ENCODE data around the gene PARD3B.

PARD3B gene

DNA sequence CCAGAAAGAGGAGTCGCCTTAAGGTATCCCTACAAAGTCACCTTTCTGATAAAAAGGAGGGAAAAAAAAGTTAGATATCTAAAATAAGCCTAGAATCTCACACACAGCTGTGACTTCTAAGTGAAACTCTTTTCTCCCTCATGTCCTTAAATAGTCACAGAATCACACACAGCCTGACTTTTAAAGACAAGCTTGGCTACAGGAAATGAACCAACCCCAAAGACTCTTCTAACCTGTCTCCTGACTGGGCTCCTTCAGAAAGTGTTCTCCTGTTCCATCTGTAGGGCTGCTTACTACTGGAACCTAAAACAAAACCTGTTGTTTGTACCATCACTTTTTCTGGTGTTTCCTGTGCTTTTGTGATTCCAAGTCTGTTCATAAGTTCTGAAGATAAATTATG is 1074.3 kb downstream of the PARD3B start:
- DNase-seq (ENCODE audit: low spot score), result no peak

DNA sequence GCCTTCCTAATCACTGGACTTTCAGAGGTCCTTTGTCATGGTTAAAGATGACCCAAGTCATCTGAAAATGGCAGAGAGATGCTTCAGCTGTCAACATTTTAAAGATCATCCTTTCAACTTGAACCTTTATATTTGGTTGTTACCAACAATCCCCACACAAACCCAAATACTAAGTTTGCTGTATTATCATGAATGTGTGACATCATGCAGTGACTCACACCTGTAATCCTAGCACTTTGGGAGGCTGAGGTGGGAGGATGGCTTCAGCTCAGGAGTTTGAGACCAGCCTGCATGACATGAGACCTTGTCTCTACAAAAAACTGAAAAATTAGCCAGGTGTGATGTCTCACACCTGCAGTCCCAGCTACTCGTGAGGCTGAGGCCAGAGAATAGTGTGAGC is 1081.8 kb downstream of the PARD3B start:
- no peak for DNase-seq (ENCODE audit: low spot score)

DNA sequence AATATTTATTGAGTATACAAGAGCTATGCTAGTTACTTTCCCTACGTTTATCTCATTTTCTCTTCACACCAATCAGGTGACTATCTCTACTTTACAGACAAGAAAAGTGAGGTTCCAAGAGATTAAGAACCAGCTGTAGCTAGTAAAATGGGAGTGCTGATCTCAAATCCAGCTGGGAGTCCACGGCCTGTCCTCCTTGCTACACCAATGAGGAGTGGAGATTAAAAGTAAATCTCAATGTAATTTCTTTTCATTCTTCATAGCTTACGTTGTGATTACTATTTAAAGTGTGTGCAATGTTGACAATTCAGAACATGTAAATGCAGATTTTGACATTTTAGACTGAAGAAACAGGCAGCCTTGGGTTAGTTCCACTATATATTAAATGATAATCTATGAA is 1083.1 kb downstream of the PARD3B start:
- DNase-seq (ENCODE audit: low spot score), result no peak

DNA sequence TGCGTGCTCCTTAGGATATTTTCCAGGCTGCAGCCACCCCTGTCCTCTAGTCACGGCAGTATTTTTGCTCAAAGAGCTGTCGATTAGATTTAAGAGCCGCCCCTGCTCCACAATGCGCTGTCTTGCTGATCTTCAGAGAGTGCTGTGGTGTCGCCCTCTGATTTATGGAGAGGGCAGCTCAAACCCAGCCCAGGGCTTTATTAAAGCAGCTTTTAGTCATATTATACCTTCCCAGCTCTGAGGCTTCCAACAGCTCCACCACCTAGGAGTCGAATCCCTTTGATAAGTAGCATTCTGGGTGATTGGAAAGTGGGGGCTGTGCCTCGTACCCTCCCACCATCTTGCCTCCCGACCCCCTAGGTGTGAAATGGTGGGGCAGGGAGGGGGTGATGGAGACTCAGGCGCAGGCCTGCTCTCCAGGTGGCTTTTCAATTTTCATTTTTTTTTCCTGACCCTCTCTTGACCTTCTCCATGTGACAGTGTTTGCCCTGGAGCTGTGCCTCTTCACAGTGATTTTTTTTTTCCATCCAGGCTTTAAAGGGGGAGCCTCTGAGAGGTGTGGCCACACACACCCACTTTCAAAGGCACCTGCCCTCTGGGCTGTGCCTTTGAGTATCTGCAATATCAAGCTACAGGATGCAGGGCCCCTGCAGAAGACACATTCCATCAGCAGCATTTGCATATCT is 1084.0 kb downstream of the PARD3B start:
- no peak for DNase-seq (ENCODE audit: low spot score)

DNA sequence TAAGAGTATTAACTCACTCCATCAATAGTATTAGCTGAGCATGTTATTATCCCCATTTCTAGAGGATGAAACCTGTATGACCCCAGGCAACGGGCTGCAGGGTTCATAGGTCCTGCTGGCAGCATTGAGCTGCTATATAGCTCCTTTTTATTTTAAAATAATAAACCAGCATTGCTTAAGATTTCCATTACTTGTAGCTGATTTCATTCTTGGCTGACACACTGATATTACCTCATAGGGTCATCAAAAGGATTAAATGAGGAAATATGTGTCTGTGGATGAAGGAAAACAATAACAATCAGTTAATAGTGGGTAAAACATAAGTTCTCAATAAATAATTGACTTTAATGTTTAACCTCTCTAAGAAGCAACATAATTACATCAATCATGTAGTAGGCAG is 1088.7 kb downstream of the PARD3B start:
- DNase-seq (ENCODE audit: low spot score), result no peak

DNA sequence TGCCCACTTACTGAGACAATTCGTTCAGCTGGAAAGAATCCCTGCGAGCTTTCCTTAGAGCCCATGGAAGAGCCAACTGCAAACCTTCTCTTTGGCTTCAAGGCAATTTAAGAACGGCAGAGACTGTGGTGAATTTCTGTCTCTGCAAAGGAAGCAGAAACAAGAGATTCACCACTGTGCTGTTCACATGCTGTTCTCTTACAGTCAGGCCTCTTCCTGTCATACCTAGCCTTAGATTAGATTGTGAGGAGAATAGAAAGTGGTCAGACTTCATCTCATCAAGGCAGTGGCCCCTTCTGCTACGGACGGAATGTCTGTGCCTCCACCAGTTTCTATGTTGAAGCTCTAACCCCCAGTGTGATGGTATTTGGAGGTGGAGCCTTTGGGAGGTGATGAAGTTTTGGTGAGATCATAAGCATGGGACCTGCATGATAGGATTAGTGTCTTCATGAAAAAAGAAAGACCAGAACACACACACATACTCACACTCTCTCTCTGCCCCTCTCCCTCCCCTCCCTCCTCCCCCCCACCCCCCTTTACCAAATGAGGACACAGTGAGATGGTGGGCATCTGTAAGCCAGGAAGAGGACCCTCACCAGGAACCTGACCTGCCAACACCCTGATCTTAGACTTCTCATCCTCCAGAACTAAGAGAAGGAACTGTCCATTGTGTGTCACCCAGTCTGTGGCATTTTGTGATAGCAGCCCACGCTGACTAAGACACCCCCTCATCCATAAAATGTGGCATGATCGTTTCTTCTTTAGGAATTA is 1091.5 kb downstream of the PARD3B start:
- no peak for DNase-seq (ENCODE audit: low spot score)

DNA sequence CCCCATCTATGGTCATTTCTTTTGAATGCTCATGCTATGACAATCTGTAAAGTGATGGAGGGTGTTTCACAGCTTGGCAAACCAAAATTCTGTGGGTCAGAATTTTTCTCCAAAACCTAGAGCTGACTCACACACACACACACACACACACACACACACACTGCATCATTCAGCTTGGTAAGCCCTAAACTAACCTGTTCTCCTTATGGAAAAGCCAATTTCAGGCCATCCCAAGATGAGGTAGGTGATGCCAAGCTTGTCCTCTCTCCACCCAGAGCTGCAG is 1092.0 kb downstream of the PARD3B start:
- no peak for DNase-seq (ENCODE audit: low spot score)

DNA sequence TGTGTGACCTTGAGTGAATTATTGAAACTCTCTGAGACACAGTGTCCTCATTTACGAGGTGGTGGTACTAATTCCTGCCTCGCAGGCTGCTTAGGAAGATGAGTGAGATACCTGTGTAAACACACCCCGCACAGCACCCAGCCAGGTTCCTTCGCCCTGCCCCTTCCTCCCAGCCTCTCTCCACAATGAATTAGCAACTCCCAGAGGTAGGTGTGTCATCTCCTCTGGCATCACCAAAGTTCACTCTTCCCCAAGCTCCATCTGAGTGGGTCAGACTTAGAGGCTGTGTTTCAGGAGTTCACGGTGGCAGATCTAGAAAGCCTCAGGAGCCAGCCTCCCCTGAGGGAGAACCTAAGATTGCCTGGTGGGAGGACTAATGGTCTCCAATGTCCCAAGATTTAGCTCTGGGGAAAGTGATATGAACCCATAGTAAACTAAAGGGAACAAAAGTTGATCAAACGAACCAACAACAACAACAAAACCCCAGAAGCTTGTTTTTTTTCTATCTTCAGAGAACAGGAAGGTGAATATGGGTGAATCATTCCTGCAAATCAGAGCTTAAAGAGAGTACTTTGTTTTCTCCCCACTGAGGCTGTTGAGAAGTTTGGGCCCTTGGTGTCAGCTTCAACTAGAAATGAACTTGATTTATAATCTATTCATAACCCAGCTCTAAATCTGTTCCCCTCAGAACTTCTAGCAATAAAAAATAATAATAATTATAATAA is 1092.7 kb downstream of the PARD3B start:
- no peak for DNase-seq (ENCODE audit: low spot score)

DNA sequence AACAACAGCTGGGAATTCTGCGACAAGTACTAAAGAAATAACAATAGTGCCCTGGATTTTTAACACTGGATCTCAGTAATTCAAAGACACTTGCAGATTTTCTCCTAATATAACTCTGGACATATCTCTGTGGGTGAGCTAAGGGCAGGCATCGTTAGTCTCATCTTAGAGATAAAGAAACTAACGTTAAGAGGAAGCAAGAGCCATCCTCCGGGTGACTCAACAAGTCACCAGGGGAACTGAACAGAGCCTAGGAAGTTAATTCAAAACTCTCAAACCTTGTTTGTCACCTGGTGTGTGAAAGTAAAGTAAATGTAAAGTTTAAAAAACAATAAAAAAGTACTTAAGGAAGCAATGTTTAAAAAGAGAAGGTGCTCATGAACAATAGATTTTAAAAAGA is 1095.4 kb downstream of the PARD3B start:
- DNase-seq (ENCODE audit: low spot score), result no peak

DNA sequence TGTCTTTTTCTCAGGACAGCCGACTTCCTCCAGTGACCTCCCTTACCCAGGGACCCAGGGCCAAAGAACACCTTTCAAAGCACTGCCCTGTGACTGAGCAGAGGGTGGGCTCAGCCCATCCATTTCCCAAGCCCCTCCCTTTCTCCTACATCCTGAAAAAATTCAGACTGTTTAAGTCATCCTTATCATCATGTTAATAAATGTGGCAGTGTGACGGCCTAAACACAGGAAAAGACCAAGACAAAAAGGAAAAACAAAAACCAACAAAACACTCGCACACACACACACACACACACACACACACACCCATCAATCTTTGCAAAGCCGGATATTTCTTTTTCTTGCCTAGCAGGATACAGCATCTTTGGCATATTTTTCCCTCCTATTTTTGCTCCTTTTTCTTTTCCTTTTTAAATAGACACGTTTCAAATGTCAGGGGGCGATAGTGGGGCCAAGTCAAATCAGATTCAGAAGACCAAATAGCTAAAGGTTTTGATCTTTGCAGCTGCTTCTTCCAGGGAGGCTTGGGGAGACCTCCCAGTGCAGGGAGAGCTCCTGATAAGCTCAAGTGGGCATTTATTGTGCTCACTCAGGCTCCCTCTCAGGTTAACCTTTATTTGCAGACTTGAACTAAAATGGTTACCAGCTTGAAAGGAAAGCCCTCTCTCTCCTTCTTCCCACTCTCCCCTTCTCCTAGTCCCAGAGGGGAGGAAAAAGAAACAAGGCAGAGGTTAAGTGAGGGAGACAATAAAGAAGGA is 1097.5 kb downstream of the PARD3B start:
- DNase-seq (ENCODE audit: low spot score), result no peak

DNA sequence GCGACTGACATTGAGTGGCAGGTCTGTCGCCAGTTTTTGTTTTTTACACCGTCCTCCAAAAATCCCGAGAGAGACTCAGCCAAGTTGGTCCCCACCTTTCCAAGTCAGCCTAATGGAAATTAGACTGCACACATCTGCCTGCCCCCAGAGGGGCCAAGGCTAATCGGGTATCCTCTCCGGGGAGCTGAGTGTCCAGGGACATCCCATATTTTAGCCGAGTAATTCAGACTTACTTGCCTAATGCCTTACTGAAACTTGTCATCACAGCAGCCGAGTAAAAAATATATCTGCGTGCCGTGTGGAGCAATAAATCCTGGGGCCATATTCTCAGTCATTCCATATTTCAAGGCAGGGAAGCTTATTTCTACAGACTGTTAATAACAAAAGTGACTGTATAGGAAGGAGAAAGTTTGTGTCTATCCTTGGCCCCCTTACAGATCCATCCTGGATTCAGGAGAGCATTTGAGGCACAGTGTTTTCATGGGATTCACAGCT is 1098.2 kb downstream of the PARD3B start:
- DNase-seq (ENCODE audit: low spot score), result no peak

DNA sequence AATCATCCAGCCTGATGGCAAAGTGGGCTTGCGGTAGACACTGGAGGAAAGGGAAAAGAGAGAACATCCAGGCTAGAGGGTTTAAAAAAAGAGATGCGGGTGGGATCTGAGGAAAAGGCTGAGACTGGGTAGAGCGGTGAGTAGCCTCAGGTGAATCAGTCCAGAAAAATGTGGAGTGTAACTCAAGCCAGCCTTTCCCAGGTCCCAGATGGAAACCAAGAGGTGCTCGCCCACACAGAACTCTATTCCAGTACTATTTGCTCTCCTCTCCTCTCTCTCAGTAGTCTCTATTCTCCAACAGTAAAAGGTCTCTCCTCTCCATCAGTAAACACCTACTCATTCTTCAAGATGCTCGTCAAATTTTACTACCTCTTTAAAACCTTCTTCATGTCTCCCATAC is 1098.7 kb downstream of the PARD3B start:
- DNase-seq (ENCODE audit: low spot score), result no peak

DNA sequence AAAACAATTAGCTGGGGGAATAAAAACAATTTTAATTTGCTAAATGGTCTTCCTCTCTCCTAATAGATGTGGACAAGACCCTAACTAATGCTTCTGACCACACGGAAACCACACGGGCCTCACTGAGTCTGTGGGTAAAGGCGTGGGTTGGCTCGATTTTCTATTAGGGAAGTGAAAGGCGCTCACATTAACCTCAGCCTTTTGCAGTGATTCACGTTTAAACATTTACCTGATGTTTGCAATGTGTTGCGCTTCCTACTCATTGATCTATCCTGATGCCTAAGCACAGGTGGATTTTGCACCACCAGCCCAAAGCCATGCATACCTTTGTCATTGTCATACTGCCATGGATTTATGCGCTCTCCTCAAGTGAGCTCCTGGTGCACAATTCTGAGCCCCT is 1101.4 kb downstream of the PARD3B start:
- DNase-seq (ENCODE audit: low spot score), result no peak

DNA sequence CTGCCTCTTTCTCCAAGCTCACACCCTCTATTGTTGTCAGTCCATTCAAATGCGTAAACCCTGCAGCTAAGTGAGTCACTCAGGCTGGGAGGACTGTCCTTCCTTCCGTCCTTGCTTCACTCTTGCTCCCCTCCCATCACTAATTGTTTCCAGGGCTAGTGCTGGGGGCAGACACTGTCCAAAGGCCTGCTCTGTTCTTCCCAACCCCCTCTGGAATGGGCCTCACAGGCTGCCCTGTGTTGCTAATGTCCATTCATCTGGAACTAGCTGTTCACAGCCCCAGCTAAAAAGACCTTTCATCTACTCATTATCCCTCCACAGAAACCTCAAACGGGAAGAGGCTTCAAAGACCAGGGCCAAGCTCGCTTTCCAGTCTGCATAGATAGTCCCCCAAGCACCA is 1105.2 kb downstream of the PARD3B start:
- DNase-seq (ENCODE audit: low spot score), result no peak

DNA sequence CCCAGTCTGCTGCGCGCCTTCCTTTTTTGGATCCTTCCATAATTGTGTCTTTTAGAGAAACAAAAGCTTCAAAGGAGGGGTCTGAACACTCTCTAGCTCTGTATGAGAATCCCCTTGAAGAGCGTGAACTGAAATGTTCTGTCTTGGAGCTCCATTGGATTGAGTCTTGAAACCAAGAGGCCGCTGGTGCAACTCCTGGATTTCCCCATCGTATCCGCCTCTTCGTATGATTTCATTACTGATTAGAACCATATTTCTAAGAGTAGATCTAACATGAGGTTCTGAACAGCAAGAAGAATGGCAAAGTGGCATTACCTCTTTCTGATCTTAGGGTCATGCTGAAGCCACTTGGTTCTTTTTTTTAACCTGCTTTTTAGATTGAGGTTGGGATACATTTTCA is 1105.7 kb downstream of the PARD3B start:
- no peak for DNase-seq (ENCODE audit: low spot score)

DNA sequence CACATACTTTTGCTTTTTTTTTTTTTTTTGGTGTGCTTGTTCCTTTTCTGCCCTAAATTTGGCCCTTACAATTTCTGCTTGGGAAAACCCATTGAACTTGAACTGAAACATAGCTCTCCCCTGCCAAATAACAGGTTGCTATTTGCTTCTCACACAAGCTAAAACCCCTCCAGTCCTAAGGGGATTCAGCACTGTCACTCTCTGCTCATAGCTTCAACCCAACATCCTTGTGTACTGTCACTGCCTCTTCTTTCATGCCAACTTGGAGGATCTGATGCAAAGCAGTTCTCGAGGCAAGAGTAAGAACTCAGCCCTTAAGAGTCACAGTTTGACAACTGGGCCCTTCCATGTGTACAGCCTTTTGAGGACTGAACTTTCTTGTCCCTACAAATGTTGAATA is 1106.4 kb downstream of the PARD3B start:
- DNase-seq (ENCODE audit: low spot score), result no peak

DNA sequence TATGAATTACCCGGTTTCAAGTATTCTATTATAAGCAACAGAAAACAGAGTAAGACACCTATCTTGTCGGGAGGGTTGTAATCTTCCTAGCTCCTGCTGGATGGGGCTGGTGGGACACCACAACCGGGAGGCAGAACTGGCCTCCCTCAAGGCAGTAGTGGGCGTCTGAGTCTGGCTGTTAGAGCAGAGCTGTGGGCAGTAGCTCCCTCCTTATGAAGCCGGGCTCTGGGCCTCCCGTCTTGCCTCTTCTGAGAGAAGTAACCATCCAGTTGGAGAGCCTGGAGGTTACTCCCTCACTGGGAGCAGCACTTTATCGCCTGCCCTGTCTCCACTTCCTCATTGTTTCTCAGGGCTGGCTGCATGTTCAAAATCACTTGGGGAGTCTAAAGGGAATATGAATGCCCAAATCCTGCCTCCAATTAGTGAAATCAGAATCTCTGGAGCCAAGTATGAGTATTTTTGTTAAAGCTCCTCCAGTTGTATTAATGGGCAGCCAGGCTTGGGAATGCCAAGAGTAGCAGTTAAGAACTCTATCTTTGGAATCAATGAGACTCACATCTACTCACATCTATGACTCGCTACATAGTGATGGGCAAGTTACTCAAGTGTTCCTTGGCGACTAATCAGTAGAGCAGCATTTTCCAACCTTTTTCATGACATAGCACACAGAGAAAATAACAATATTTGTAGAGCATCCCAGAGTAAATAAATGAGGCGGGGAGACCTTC is 1109.8 kb downstream of the PARD3B start:
- DNase-seq (ENCODE audit: low spot score), result no peak

DNA sequence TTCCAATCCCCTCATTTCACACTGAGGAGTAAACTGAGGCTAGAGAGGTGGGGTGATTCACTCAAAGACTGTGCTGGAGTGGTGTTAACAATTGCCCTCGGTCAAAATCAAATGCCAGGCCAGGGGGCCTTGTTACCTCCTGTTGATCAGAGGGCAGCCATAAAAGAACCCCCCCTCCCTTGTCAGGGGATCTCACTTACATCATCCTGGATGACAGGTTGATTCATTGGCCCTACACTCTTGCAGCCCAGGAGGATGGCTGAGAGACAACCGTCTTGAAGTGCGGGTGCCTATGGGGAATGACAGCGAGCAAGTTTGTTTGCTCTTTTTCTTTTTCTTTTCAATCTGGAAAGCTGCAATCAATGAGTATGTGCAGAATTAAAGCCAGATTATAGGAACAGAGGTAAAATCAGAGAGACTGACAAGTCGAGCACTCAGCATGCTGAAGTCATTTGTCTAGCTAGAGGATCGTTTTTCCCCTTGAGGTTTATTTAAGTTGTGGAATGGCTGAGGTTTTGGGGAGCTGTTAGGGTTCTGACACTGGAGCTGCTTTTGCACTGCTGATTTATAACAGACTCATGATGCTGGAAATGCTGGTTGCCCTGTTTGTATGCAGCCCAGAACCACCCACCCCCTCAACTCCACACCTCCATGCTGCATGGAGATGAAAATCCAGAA is 1110.6 kb downstream of the PARD3B start:
- no peak for DNase-seq (ENCODE audit: low spot score)

DNA sequence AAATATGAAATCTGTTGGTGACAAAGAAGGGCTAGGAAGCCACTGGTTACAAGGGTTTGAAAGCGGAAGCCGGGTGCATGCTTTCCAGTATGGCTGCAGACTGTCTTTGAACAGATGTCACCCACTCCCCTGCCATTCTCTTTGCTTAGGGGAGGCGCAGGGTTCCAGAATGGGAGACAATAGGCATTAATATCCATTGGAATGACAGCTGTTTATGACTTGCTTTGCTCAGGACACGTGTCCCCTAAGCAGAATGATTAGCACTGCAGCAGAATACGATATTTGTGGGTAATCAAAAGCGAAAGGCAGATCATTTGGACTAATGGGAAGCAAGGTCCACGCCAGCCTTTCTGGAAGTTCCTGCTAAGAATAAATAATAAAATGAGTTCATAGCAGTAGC is 1111.2 kb downstream of the PARD3B start:
- DNase-seq (ENCODE audit: low spot score), result no peak

DNA sequence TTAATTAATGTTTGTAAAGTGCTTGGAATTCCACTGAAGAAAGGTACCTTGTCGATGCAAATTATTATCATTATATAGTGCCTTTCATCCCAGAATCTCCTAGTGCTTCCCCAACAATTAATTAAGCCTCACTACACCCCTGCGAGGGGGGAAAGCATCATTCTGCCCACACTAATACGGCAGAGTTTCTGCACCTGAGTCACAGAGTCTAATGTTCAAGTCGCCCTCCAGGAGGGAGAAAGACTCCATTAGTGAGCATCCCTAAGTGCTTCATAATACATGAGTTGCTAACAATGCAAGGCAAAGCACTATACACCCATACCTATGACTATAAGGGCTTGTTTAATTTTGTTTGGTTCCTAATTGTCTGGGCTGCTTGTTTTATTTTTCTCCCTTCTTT is 1111.7 kb downstream of the PARD3B start:
- no peak for DNase-seq (ENCODE audit: low spot score)

DNA sequence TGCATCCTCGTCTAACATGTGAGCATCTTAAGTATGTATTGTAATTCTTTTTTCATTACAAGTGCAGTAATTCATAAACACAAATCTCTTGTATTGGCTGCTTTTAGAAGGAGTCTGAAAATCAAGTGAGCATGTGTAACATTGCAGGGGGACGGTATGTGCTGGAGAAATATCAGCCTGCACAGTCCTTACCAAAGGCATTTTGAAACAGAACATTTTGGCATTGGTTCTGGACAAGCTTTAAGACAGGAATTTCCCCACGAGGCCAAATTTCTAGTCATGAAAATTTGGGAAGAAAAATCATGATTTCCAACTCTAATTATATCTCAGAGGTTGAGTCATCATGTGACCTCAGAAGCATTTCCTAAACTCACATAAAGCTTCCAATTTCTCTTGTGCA is 1112.3 kb downstream of the PARD3B start:
- no peak for DNase-seq (ENCODE audit: low spot score)

Data from ecto neural progenitor cell (in vitro differentiated cells).